Fibroblast of lung (primary cell): ENCODE results near the gene METTL21C. TPM values are rescaled to one million over a fixed set of nuclear protein-coding genes. Genes with fewer than 3 reads are reported as not detected.

ENCODE experiments used
- DNase-seq, 2 donors: peaks; one replicate each; pipeline versions ENCODE4 v3.0.0 to v3.0.0-alpha.2; 2010; ENCODE audit warnings: low read depth in 2 of 2
- H2AFZ ChIP-seq: 2 replicates; pipeline ENCODE4 v1.5.1; 2012; ENCODE audit warnings: low read length, control low read depth, inconsistent platforms
- H3K27ac ChIP-seq: 2 replicates; pipeline ENCODE4 v1.5.1; 2011; ENCODE audit warnings: low read length, control low read depth; ENCODE audit not compliant: insufficient read depth
- H3K27me3 ChIP-seq: 2 replicates; pipeline ENCODE4 v1.5.1; 2011; ENCODE audit warnings: mild to moderate bottlenecking, low read length; ENCODE audit not compliant: control insufficient read depth, insufficient read depth
- H3K36me3 ChIP-seq: 2 replicates; pipeline ENCODE4 v1.5.1; 2011; ENCODE audit warnings: low read length; ENCODE audit not compliant: control insufficient read depth, insufficient read depth
- H3K4me1 ChIP-seq: 2 replicates; pipeline ENCODE4 v1.5.1; 2011; ENCODE audit warnings: low read length; ENCODE audit not compliant: control insufficient read depth, insufficient read depth; ENCODE audit errors: extremely low read depth
- H3K4me2 ChIP-seq: 2 replicates; pipeline ENCODE4 v1.5.1; 2011; ENCODE audit warnings: low read length, control low read depth; ENCODE audit not compliant: insufficient read depth; ENCODE audit errors: extremely low read depth
- H3K4me3 ChIP-seq, 4 experiments: fragments of 200-600 bp in 1 of 4; sonication (generic) in 1 of 4; replicated peaks in 1 of 4; 2 replicates each; pipeline ENCODE4 v1.5.1; 2011 to 2016; ENCODE audit warnings: low read length in 4 of 4, low read depth in 3 of 4, mild to moderate bottlenecking in 3 of 4, control low read depth in 2 of 4, inconsistent platforms in 1 of 4, mixed read lengths in 1 of 4; ENCODE audit not compliant: insufficient read depth in 1 of 4; ENCODE audit errors: control extremely low read depth in 1 of 4
- H3K79me2 ChIP-seq: 2 replicates; pipeline ENCODE4 v1.5.1; 2012; ENCODE audit warnings: mild to moderate bottlenecking, low read length, inconsistent platforms; ENCODE audit not compliant: control insufficient read depth, insufficient read depth
- H3K9ac ChIP-seq: 2 replicates; pipeline ENCODE4 v1.5.1; 2011; ENCODE audit warnings: mild to moderate bottlenecking, low read length, control low read depth; ENCODE audit not compliant: insufficient read depth
- H3K9me3 ChIP-seq: 2 replicates; pipeline ENCODE4 v1.5.1; 2012; ENCODE audit warnings: low read depth, low read length; ENCODE audit not compliant: control insufficient read depth, insufficient read depth
- H4K20me1 ChIP-seq: 2 replicates; pipeline ENCODE4 v1.5.1; 2011; ENCODE audit warnings: low read length; ENCODE audit not compliant: control insufficient read depth, insufficient read depth; ENCODE audit errors: extremely low read depth
- CTCF ChIP-seq, 2 donors: IDR thresholded peaks in 1 of 2; conservative IDR thresholded peaks in 1 of 2; 1 replicate in 1 of 2; 2 replicates in 1 of 2; pipeline ENCODE4 v1.5.1; 2011 to 2012; ENCODE audit warnings: low read length in 2 of 2, control low read depth in 1 of 2, inconsistent platforms in 1 of 2, low read depth in 1 of 2, mild to moderate bottlenecking in 1 of 2
- EZH2 ChIP-seq: IDR thresholded peaks from 2 replicates; pipeline ENCODE4 v1.5.1; 2012; ENCODE audit warnings: low read length, control low read depth, mild to moderate bottlenecking; ENCODE audit errors: missing control alignments
- polyA plus RNA-seq, 2 donors: library from polyadenylated mRNA; depleted of rRNA in 1 of 2; stranded (reverse) in 1 of 2; unstranded in 1 of 2; fragments of >200 nt; gene quantifications; 2 replicates each; pipeline ENCODE4 v1.2.1, GENCODE V29; 2011 to 2012; ENCODE audit warnings: missing spikeins in 1 of 2
- total RNA-seq: library from RNA; depleted of rRNA; stranded (reverse); fragments of >200 nt; gene quantifications from 2 replicates; pipeline ENCODE4 v1.2.1, GENCODE V29; 2014

The METTL21C gene
- total and polyA plus RNA-seq, 2 donors (not counting 1 experiment from before 2014, with no cell fraction given): 0.17 TPM; not detected in 1

GRCh38 chr13:102697929-102698648 lies 3.2 kb upstream of the METTL21C start:
- Histone ChIP-seq H2AFZ (no peak overlapping the region), H3K4me2 (no peak overlapping the region), H4K20me1 (no peaks in the 10 kb centered on the region), H3K4me1 (peaks cover 4% of the 10 kb centered on the region), H3K4me3 (no peak overlapping the region), H3K27ac (no peak overlapping the region), H3K27me3 (peaks cover 6% of the 10 kb centered on the region), H3K36me3 (no peaks in the 10 kb centered on the region), H3K9me3 (no peaks in the 10 kb centered on the region), H3K9ac (no peak overlapping the region), H3K79me2 (no peaks in the 10 kb centered on the region)
- no peak for DNase-seq
- TF ChIP-seq EZH2 (no peak), CTCF (conservative IDR thresholded peaks at IDR 0.05 in 1 of 2, IDR thresholded peaks at IDR 0.05 in 1 of 2; ENCODE audit: low read depth in 1 of 2, low read length in 2 of 2) (no peak)

GRCh38 chr13:102697264-102697663 lies 2.4 kb upstream of the METTL21C start:
- Histone ChIP-seq H3K9me3 (no peaks in the 10 kb centered on the region), H3K79me2 (no peaks in the 10 kb centered on the region), H3K36me3 (no peaks in the 10 kb centered on the region), H3K4me2 (no peak overlapping the region), H3K27ac (no peak overlapping the region), H4K20me1 (no peaks in the 10 kb centered on the region), H3K4me1 (peaks cover 4% of the 10 kb centered on the region), H2AFZ (no peak overlapping the region), H3K4me3 (no peak overlapping the region), H3K9ac (no peak overlapping the region), H3K27me3 (peaks cover 6% of the 10 kb centered on the region)
- DNase-seq: no peak
- no peak for TF ChIP-seq CTCF (conservative IDR thresholded peaks at IDR 0.05 in 1 of 2, IDR thresholded peaks at IDR 0.05 in 1 of 2; ENCODE audit: low read depth in 1 of 2, low read length in 2 of 2)
- TF ChIP-seq EZH2: no peak

- Histone ChIP-seq H3K36me3 (no peaks in the 10 kb centered on the region), H3K27ac (no peak overlapping the region), H3K27me3 (peaks cover 6% of the 10 kb centered on the region), H3K4me1 (peaks cover 4% of the 10 kb centered on the region), H3K79me2 (no peaks in the 10 kb centered on the region), H3K4me2 (no peak overlapping the region), H4K20me1 (no peaks in the 10 kb centered on the region), H3K9me3 (no peaks in the 10 kb centered on the region), H2AFZ (no peak overlapping the region), H3K4me3 (no peak overlapping the region), H3K9ac (no peak overlapping the region)
- no peak for TF ChIP-seq CTCF (conservative IDR thresholded peaks at IDR 0.05 in 1 of 2, IDR thresholded peaks at IDR 0.05 in 1 of 2; ENCODE audit: low read depth in 1 of 2, low read length in 2 of 2)
- TF ChIP-seq EZH2: no peak
- DNase-seq: no peak
These were observed 1.6 kb upstream of the METTL21C start for GRCh38 chr13:102696465-102696864.
